CD1c-positive myeloid dendritic cell (primary cell): Measurements from ENCODE around the gene BMP3.
"Not testable (repeated sequence)": the region's sequence is repeated elsewhere in the genome, so short reads cannot be mapped to it uniquely, and the experiment has no call there.

Experiments
- DNase-seq: peaks from one replicate; pipeline ENCODE4 v3.0.0-alpha.2; 2016; ENCODE audit errors: extremely low spot score

The BMP3 gene

GRCh38 chr4:81030061-81030980 lies at the start of gene BMP3:
BMP3 (plus strand) TSS chr4:81030708; CDS start chr4:81031285, 577 bp downstream.
- DNase-seq = no peak

GRCh38 chr4:80986011-80986410 lies 44.5 kb upstream of the BMP3 start:
- no peak for DNase-seq

- peak; percentile 59 for DNase-seq
These were observed 40.5 kb upstream of the BMP3 start for GRCh38 chr4:80989921-80990544.

- no peak for DNase-seq
These were observed 39.7 kb upstream of the BMP3 start for GRCh38 chr4:80990851-80991250.

- DNase-seq = no peak
These were observed 30.6 kb upstream of the BMP3 start for GRCh38 chr4:80999943-81000342.

- DNase-seq = no peak
These were observed 26.9 kb upstream of the BMP3 start for GRCh38 chr4:81003597-81004111.

- DNase-seq = no peak
These were observed 23.1 kb upstream of the BMP3 start for GRCh38 chr4:81007417-81007816.

- DNase-seq = not testable (repeated sequence)
These were observed 13.9 kb upstream of the BMP3 start for GRCh38 chr4:81016566-81016965.

GRCh38 chr4:81019006-81019405 lies 11.5 kb upstream of the BMP3 start:
- no peak for DNase-seq

GRCh38 chr4:81021142-81021944 lies 9.2 kb upstream of the BMP3 start:
- no peak for DNase-seq

- no peak for DNase-seq
These were observed 8.5 kb upstream of the BMP3 start for GRCh38 chr4:81021981-81022380.

- DNase-seq = no peak
These were observed 7.0 kb upstream of the BMP3 start for GRCh38 chr4:81023484-81023883.

- DNase-seq = no peak
These were observed 678 bp downstream of the BMP3 start for GRCh38 chr4:81030981-81031791.

GRCh38 chr4:81031796-81032551 lies 1.5 kb downstream of the BMP3 start:
- no peak for DNase-seq

- DNase-seq = no peak
These were observed 2.5 kb downstream of the BMP3 start for GRCh38 chr4:81032771-81033684.

- no peak for DNase-seq
These were observed 8.3 kb downstream of the BMP3 start for GRCh38 chr4:81038636-81039350.

GRCh38 chr4:81039351-81039972 lies 9.0 kb downstream of the BMP3 start:
- DNase-seq = peak; percentile 25

- DNase-seq = peak; percentile 13
These were observed 9.6 kb downstream of the BMP3 start for GRCh38 chr4:81040012-81040659.
